HG03354 (cell line): ENCODE measurements around the gene TMEM225B.
"Not testable (repeated sequence)": the region's sequence is repeated elsewhere in the genome, so short reads cannot be mapped to it uniquely, and the experiment has no call there.

Source experiments
- ATAC-seq: cut with Tn5 transposase; IDR thresholded peaks from one replicate; pipeline ENCODE4 v1.9.1; 2021; ENCODE audit warnings: mild to moderate bottlenecking; ENCODE audit not compliant: unreplicated experiment, poor library complexity, severe bottlenecking

Gene TMEM225B

GRCh38 chr7:99597762-99598501 is at the start of gene TMEM225B:
TSS of gene TMEM225B (plus strand) at chr7:99598267. CDS start at chr7:99604389, 6,122 bp downstream.
- ATAC-seq = no peak

DNA sequence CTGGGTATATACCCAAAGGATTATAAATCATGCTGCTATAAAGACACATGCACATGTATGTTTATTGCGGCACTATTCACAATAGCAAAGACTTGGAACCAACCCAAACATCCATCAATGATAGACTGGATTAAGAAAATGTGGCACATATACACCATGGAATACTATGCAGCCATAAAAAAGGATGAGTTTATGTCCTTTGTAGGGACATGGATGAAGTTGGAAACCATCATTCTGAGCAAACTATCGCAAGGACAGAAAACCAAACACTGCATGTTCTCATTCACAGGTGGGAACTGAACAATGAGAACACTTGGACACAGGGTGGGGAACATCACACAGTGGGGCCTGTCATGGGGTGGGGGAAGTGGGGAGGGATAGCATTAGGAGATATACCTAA is 48.5 kb upstream of the TMEM225B start:
- ATAC-seq = not testable (repeated sequence)

- ATAC-seq = peak; percentile 25
Observed at GRCh38 chr7:99551334-99551733, 46.7 kb upstream of the TMEM225B start.

- ATAC-seq = peak; percentile 99
Observed at GRCh38 chr7:99551767-99552463, 46.2 kb upstream of the TMEM225B start, which contains the start of gene FAM200A. TSS of gene FAM200A (minus strand) at chr7:99552114. CDS start at chr7:99548407, 3,707 bp downstream.

DNA sequence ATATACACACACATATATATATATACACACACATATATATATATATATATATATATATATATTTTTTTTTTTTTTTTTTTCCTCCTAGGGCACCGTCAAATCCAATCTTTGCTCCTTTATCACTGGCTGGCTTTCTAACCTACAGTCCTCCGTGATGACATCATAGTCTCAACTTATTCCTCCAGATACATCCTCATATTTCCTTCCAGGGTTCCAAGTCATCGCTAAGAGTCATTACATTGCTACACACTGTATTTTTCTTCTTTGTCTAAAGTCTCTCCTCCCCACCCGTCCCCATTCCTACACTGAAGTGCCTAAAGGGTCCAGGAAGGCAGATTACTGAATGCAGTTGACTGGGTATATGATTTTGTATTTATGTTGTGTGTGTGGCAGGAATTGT is 45.0 kb upstream of the TMEM225B start:
- ATAC-seq = no peak

- ATAC-seq = no peak
Observed at GRCh38 chr7:99554939-99555338, 43.1 kb upstream of the TMEM225B start.

GRCh38 chr7:99557196-99557607 is 40.9 kb upstream of the TMEM225B start:
- ATAC-seq = no peak

GRCh38 chr7:99557940-99558305 is 40.1 kb upstream of the TMEM225B start:
- ATAC-seq = peak; percentile 65

GRCh38 chr7:99558306-99559174 is 39.5 kb upstream of the TMEM225B start, which contains the start of gene ZNF655:
TSS of gene ZNF655 (plus strand) at chr7:99558642. CDS start at chr7:99560560, 1,918 bp downstream.
- peak; percentile 89 for ATAC-seq

DNA sequence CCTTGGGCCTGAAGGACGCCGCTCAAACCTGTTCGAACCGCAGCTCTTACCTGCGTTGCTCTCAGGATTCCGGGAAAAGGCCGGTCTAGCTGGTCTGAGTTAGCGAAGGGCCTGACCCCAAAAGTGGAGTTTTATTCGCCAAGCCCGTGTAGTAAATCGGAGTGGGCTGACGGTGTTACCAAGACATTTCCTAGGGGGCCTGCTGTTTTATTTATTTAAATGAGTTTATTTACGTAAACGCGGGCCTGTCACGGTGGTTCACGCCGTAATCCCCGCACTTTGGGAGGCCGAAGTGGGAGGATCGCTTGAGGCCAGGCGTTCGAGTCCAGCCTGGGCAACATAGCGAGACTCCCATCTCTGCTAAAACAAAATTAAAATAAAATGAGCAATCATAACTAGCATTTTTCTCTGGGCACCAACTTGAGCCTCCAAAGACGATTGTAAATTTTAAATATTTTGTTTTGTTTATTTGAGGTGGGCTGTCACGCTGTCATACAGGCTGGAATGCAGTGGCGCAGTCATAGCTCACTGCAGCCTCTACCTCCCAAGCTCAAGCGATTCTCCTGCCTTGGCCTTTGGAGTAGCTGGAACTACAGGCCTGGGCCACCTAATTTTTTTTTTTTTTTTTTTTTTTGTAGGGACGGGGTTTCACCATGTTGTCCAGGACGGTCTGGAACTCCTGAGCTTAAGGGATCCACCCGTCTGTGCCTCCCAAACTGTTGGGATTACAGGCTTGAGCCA is 38.7 kb upstream of the TMEM225B start:
- ATAC-seq = no peak

GRCh38 chr7:99560834-99561736 is 37.0 kb upstream of the TMEM225B start:
- ATAC-seq = no peak

- no peak for ATAC-seq
Observed at GRCh38 chr7:99561737-99562051, 36.4 kb upstream of the TMEM225B start.

DNA sequence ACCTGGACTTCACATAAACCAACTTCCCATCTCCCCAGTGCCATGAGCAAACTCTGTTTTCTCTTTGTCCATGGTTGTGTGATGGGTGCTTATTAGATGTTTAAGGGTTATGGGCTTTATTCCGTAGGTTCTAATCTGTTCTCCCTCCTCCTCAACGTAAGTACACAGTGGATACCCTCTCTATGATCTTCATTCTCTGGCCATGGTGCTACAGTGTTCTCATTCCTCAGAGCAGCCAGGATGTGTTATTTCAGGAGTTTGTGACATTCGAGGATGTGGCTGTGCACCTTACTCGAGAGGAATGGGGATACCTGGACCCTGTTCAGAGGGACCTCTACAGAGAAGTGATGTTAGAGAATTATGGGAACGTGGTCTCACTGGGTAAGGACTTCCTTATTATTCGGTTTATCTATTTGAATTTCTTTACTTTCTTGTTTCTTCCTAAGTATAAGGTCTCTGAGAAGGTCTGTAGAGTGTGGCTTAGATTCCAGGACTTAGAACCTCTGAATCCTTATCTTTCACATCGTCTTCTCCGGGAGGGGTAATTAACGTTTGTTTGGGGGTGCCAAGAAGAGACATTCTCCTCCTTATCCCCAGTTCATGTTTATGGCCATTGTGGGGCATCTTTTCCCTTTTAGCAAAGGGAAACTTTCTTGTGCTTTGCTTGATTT is 35.8 kb upstream of the TMEM225B start:
- ATAC-seq = no peak

- no peak for ATAC-seq
Observed at GRCh38 chr7:99562832-99563231, 35.2 kb upstream of the TMEM225B start.

GRCh38 chr7:99563650-99564049 is 34.4 kb upstream of the TMEM225B start:
- ATAC-seq = no peak

DNA sequence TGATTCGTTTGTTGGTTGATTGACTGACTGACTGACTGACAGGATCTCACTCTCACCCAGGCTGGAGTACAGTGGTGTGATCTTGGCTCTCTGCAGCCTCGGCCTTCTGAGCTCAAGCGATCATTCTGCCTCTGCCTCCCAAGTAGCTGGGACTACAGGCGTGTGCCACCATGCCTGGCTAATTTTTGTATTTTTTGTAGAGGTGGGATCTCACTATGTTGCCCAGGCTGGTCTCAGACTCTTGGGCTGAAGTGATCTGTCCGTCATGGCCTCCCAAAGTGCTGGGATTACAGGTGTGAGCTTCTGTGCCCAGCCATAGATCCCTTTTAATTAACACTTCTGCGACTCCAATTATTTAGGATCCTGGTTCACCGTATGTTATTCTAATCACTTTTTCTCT is 29.3 kb upstream of the TMEM225B start:
- not testable (repeated sequence) for ATAC-seq

DNA sequence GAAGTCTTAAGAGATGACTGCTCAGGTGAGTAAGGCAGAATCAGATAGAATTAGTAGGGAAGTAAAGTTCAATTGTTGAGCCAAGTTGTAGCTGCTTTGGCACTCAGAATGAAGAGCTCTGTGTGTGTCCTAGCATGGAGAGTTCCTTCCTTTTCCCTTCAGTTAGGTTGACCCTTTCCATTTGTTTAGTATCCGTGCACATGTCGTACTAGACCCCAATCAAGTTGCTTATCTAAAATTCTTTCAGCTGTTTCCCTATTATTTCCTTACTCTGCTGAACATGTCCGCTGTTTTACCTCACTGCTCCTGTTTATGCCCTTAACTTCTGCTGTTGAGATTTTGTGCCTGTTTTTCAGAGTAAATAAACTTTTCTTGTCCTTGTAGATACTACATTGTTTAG is 26.3 kb upstream of the TMEM225B start:
- no peak for ATAC-seq

- no peak for ATAC-seq
Observed at GRCh38 chr7:99573257-99573656, 24.8 kb upstream of the TMEM225B start.
